GM12878 (cell line): ENCODE measurements around the gene SHROOM3. TPM values are rescaled to one million over a fixed set of nuclear protein-coding genes. Genes with fewer than 3 reads are reported as not detected.

Experiments
- ATAC-seq: fragments of 200-7000 bp; cut with Tn5 transposase; 3 replicates; pipeline ENCODE4 v1.9.1; 2020; ENCODE audit warnings: mild to moderate bottlenecking, moderate library complexity
- BruUV-seq: library from RNA; stranded (reverse); fragments of 400-500 nt; replicated peaks from 2 replicates; lab custom pipeline; 2021; lab: Mats Ljungman, UMichigan
- CTCF ChIA-PET: fragments of 300-600 bp; sonication (Branson Sonifier 250); formaldehyde crosslinking; extraction: SDS; loops from one replicate; lab custom pipeline; 2021; ENCODE audit warnings: inconsistent platforms; lab: Yijun Ruan, JAX
- POLR2A ChIA-PET: fragments of 350-600 bp; formaldehyde crosslinking; extraction: SDS; loops from one replicate; lab custom pipeline; 2021; ENCODE audit warnings: inconsistent platforms; lab: Charles Lee
- RAD21 ChIA-PET: fragments of 300-600 bp; sonication (Branson Sonifier 250); formaldehyde crosslinking; loops from one replicate; lab custom pipeline; 2023; ENCODE audit warnings: antibody characterized with exemption; ENCODE audit not compliant: unreplicated experiment; lab: Charles Lee
- SMC1A ChIA-PET: fragments of 300-600 bp; sonication (Branson Sonifier 250); formaldehyde crosslinking; loops from one replicate; lab custom pipeline; 2023; ENCODE audit not compliant: unreplicated experiment, uncharacterized antibody; lab: Charles Lee
- DNase-seq: peaks from one replicate; pipeline ENCODE4 v3.0.0-alpha.2; 2011; ENCODE audit warnings: low read depth, low spot score
- FAIRE-seq: peaks from 3 replicates; lab custom pipeline; 2011; peaks lifted over from hg19 to GRCh38; lab: Jason Lieb, UNC
- H2AFZ ChIP-seq: 2 replicates; pipeline ENCODE4 v1.6.0; 2011; ENCODE audit warnings: low read depth, low read length, control low read depth; ENCODE audit not compliant: control insufficient read depth
- H3K27ac ChIP-seq: 2 replicates; pipeline ENCODE4 v1.5.1; 2011; ENCODE audit warnings: control low read depth; ENCODE audit not compliant: control insufficient read depth, insufficient read depth
- H3K27me3 ChIP-seq, 2 experiments: replicated peaks in 1 of 2; 2 replicates each; pipeline versions ENCODE4 v1.6.0 to v1.6.1; 2011; ENCODE audit warnings: low read length in 1 of 2; ENCODE audit not compliant: control insufficient read depth in 2 of 2, insufficient read depth in 2 of 2
- H3K36me3 ChIP-seq, 2 experiments: 2 replicates each; pipeline ENCODE4 v1.5.1; 2011; ENCODE audit warnings: low read length in 1 of 2; ENCODE audit not compliant: control insufficient read depth in 2 of 2, insufficient read depth in 2 of 2
- H3K4me1 ChIP-seq: 2 replicates; pipeline ENCODE4 v1.6.1; 2011; ENCODE audit warnings: mild to moderate bottlenecking, low read length, moderate library complexity, mixed read lengths; ENCODE audit not compliant: control insufficient read depth, insufficient read depth
- H3K4me2 ChIP-seq: 2 replicates; pipeline ENCODE4 v1.6.0; 2011; ENCODE audit warnings: control low read depth; ENCODE audit not compliant: control insufficient read depth, insufficient read depth
- H3K4me3 ChIP-seq: fragments of 200-600 bp; sonication (generic); 2 replicates; pipeline ENCODE4 v1.5.1; 2016
- H3K79me2 ChIP-seq: 2 replicates; pipeline ENCODE4 v1.6.0; 2011; ENCODE audit warnings: low read length; ENCODE audit not compliant: control insufficient read depth, insufficient read depth
- H3K9ac ChIP-seq: 2 replicates; pipeline ENCODE4 v1.8.0; 2011; ENCODE audit warnings: low read length, control low read depth, mixed read lengths; ENCODE audit not compliant: control insufficient read depth, insufficient read depth
- H3K9me3 ChIP-seq: replicated peaks from 3 replicates; pipeline ENCODE4 v1.5.1; 2011; ENCODE audit warnings: mild to moderate bottlenecking, low read length; ENCODE audit not compliant: control insufficient read depth, insufficient read depth
- H4K20me1 ChIP-seq: 2 replicates; pipeline ENCODE4 v1.6.0; 2011; ENCODE audit not compliant: control insufficient read depth, insufficient read depth
- BACH1 ChIP-seq: fragments of 450-650 bp; IDR thresholded peaks from 2 replicates; pipeline ENCODE4 v1.6.1; 2017; ENCODE audit warnings: mild to moderate bottlenecking, borderline replicate concordance
- DPF2 ChIP-seq: fragments of 450-650 bp; IDR thresholded peaks from 2 replicates; pipeline ENCODE4 v1.6.1; 2017; ENCODE audit warnings: mild to moderate bottlenecking
- HDGF ChIP-seq: fragments of 450-650 bp; IDR thresholded peaks from 2 replicates; pipeline ENCODE4 v1.6.1; 2016; ENCODE audit warnings: antibody characterized with exemption
- KAT2A ChIP-seq: conservative IDR thresholded peaks from 2 replicates; pipeline ENCODE4 v1.6.1; 2011; ENCODE audit warnings: low read depth, low read length; ENCODE audit not compliant: control insufficient read depth
- NR2F1 ChIP-seq: fragments of 450-650 bp; conservative IDR thresholded peaks from 2 replicates; pipeline ENCODE4 v1.6.1; 2017; ENCODE audit warnings: mild to moderate bottlenecking
- SMC3 ChIP-seq: IDR thresholded peaks from 2 replicates; pipeline ENCODE4 v1.6.1; 2011; ENCODE audit warnings: low read length, improper control_type of control experiment, borderline replicate concordance
- WRNIP1 ChIP-seq: IDR thresholded peaks from 2 replicates; pipeline ENCODE4 v1.6.1; 2011; ENCODE audit warnings: low read depth, low read length, improper control_type of control experiment, borderline replicate concordance
- YY1 ChIP-seq: IDR thresholded peaks from 2 replicates; pipeline ENCODE4 v1.6.1; 2011; ENCODE audit warnings: low read depth, mild to moderate bottlenecking, low read length
- ZNF217 ChIP-seq: fragments of 450-650 bp; IDR thresholded peaks from 2 replicates; pipeline ENCODE4 v1.6.1; 2017; ENCODE audit warnings: antibody characterized with exemption, mild to moderate bottlenecking
- ZNF24 ChIP-seq: fragments of 450-650 bp; IDR thresholded peaks from 2 replicates; pipeline ENCODE4 v1.6.1; 2017; ENCODE audit warnings: antibody characterized with exemption, mild to moderate bottlenecking
- in situ Hi-C: fragments of 300-500 bp; cut with MboI; formaldehyde crosslinking; loops from 9 replicates; pipeline ENCODE4 v1.14.3; 2018; ENCODE audit warnings: mixed read lengths
- intact Hi-C: fragments of 100-400 bp; cut with micrococcal nuclease; formaldehyde crosslinking; loops from one replicate; pipeline ENCODE4 v1.14.2; 2022; ENCODE audit not compliant: unreplicated experiment
- polyA plus RNA-seq, 11 experiments: library from polyadenylated mRNA; depleted of rRNA in 4 of 11; unstranded in 6 of 11; stranded (reverse) in 5 of 11; fragments of >200 nt; fragmentation: Nextera tagmentation in 4 of 11; fragmentation: Illumina TruSeq in 1 of 11; extraction: Ambion mirVana in 4 of 11; extraction: Trizol in 1 of 11; gene quantifications; 1 replicate in 1 of 11; 2 replicates in 10 of 11; pipeline versions ENCODE4 v1.2.1 to v1.2.3, GENCODE V29; 2011 to 2016; ENCODE audit warnings: inconsistent platforms in 2 of 11, missing spikeins in 2 of 11, low read depth in 1 of 11
- total RNA-seq, 4 experiments: library from RNA; depleted of rRNA in 3 of 4; stranded (reverse); fragments of >200 nt in 3 of 4; fragmentation: Illumina TruSeq in 1 of 4; extraction: Trizol in 1 of 4; gene quantifications; 2 replicates each; pipeline versions ENCODE4 v1.2.1 to v1.2.3, GENCODE V29; 2013 to 2021
- TF ChIP-seq, protein P1 (sequence below): IDR thresholded peaks from 2 replicates; pipeline ENCODE4 v1.6.1; 2011; ENCODE audit warnings: mild to moderate bottlenecking, low read depth, low read length, moderate library complexity; ENCODE audit not compliant: insufficient replicate concordance
- TF ChIP-seq, protein P2 (sequence below): IDR thresholded peaks from 2 replicates; pipeline ENCODE4 v1.6.1; 2012; ENCODE audit warnings: low read length, inconsistent platforms
- TF ChIP-seq, protein P3 (sequence below): fragments of 450-650 bp; formaldehyde crosslinking; IDR thresholded peaks from 2 replicates; pipeline ENCODE4 v1.4.0; 2020; ENCODE audit warnings: mild to moderate bottlenecking, moderate library complexity

The SHROOM3 gene
- total and polyA plus RNA-seq, 10 of the 15 experiments (the other 5 are each of a cell fraction or from before 2014, with no cell fraction given), result under 0.01 to 0.29 (median 0.08) TPM; not detected in 1

DNA sequence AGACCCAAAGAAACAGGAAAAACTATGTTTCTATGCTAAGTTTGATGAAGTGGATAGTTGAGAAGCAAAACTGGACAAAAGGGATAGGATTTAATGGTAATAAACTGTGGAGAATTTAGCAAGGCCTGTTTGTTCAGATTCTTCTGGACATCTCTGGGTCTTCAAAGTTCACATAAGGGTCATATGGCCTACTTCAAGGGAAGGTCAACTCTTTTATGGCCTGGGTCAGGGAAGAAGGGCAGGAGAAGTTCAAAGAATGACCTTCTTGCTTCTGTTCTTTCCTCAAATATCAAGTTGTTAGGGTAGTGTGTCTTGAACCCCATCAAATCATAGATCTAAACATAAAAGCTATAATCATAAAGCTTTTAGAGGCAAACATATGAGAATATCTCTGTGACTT is 360.2 kb downstream of the SHROOM3 start:
- ChIA-PET CTCF (no interaction called here), SMC1A (interaction anchor here (0.5 kb wide), 1 partner anchor 175 kb away, joined by 3 read pairs; no protein-coding TSS in a partner anchor), POLR2A (no interaction called here), RAD21 (no interaction called here)
- TF ChIP-seq WRNIP1 (no peak), NR2F1 (no peak), KAT2A (no peak), ZNF217 (no peak), ZNF24 (no peak), SMC3 (no peak), HDGF (no peak), BACH1 (no peak), DPF2 (no peak), YY1 (no peak)
- TF ChIP-seq, protein P1, sequence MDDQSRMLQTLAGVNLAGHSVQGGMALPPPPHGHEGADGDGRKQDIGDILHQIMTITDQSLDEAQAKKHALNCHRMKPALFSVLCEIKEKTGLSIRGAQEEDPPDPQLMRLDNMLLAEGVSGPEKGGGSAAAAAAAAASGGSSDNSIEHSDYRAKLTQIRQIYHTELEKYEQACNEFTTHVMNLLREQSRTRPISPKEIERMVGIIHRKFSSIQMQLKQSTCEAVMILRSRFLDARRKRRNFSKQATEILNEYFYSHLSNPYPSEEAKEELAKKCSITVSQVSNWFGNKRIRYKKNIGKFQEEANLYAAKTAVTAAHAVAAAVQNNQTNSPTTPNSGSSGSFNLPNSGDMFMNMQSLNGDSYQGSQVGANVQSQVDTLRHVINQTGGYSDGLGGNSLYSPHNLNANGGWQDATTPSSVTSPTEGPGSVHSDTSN, result no peak
- TF ChIP-seq, protein P2, sequence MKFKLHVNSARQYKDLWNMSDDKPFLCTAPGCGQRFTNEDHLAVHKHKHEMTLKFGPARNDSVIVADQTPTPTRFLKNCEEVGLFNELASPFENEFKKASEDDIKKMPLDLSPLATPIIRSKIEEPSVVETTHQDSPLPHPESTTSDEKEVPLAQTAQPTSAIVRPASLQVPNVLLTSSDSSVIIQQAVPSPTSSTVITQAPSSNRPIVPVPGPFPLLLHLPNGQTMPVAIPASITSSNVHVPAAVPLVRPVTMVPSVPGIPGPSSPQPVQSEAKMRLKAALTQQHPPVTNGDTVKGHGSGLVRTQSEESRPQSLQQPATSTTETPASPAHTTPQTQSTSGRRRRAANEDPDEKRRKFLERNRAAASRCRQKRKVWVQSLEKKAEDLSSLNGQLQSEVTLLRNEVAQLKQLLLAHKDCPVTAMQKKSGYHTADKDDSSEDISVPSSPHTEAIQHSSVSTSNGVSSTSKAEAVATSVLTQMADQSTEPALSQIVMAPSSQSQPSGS, result no peak
- TF ChIP-seq, protein P3, sequence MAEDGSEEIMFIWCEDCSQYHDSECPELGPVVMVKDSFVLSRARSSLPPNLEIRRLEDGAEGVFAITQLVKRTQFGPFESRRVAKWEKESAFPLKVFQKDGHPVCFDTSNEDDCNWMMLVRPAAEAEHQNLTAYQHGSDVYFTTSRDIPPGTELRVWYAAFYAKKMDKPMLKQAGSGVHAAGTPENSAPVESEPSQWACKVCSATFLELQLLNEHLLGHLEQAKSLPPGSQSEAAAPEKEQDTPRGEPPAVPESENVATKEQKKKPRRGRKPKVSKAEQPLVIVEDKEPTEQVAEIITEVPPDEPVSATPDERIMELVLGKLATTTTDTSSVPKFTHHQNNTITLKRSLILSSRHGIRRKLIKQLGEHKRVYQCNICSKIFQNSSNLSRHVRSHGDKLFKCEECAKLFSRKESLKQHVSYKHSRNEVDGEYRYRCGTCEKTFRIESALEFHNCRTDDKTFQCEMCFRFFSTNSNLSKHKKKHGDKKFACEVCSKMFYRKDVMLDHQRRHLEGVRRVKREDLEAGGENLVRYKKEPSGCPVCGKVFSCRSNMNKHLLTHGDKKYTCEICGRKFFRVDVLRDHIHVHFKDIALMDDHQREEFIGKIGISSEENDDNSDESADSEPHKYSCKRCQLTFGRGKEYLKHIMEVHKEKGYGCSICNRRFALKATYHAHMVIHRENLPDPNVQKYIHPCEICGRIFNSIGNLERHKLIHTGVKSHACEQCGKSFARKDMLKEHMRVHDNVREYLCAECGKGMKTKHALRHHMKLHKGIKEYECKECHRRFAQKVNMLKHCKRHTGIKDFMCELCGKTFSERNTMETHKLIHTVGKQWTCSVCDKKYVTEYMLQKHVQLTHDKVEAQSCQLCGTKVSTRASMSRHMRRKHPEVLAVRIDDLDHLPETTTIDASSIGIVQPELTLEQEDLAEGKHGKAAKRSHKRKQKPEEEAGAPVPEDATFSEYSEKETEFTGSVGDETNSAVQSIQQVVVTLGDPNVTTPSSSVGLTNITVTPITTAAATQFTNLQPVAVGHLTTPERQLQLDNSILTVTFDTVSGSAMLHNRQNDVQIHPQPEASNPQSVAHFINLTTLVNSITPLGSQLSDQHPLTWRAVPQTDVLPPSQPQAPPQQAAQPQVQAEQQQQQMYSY (CRISPR knock-in tag), result no peak
- in situ Hi-C loops (no loop called here), intact Hi-C loops (no loop called here)
- ATAC-seq, result no peak
- H3K9me3 ChIP-seq, result peaks cover 6% of the 10 kb centered on the region; the same call in 1 of the 3 replicates
- H3K27ac ChIP-seq, result no peak overlapping the region
- no peak overlapping the region for H3K4me3 ChIP-seq
- no peak overlapping the region for H2AFZ ChIP-seq
- no peak for DNase-seq
- H3K79me2 ChIP-seq, result no peaks in the 10 kb centered on the region
- no TSS peak for BruUV-seq
- no peaks in the 10 kb centered on the region for H3K4me1 ChIP-seq
- no peak overlapping the region for H3K9ac ChIP-seq
- no peaks in the 10 kb centered on the region for H3K27me3 ChIP-seq
- H3K36me3 ChIP-seq, result no peaks in the 10 kb centered on the region
- no peak overlapping the region for H3K4me2 ChIP-seq
- no peaks in the 10 kb centered on the region for H4K20me1 ChIP-seq
- FAIRE-seq, result no peak
